HG03520 (cell line): ENCODE results near the gene F2RL1.
"Not testable (repeated sequence)": the region's sequence is repeated elsewhere in the genome, so short reads cannot be mapped to it uniquely, and the experiment has no call there.

Source experiments
- ATAC-seq: cut with Tn5 transposase; IDR thresholded peaks from one replicate; pipeline ENCODE4 v1.9.1; 2021; ENCODE audit warnings: mild to moderate bottlenecking, moderate library complexity; ENCODE audit not compliant: unreplicated experiment

Gene F2RL1

GRCh38 chr5:76818844-76819831, at the start of gene F2RL1:
Gene F2RL1, plus strand, starts transcription at chr5:76819030. Its CDS starts 153 bp downstream, at chr5:76819183.
- no peak for ATAC-seq

- not testable (repeated sequence) for ATAC-seq
Observed at GRCh38 chr5:76771041-76771440, 47.8 kb upstream of the F2RL1 start.

- ATAC-seq = no peak
Observed at GRCh38 chr5:76771705-76772405, 47.0 kb upstream of the F2RL1 start.

- ATAC-seq = no peak
Observed at GRCh38 chr5:76775921-76776320, 42.9 kb upstream of the F2RL1 start.

DNA sequence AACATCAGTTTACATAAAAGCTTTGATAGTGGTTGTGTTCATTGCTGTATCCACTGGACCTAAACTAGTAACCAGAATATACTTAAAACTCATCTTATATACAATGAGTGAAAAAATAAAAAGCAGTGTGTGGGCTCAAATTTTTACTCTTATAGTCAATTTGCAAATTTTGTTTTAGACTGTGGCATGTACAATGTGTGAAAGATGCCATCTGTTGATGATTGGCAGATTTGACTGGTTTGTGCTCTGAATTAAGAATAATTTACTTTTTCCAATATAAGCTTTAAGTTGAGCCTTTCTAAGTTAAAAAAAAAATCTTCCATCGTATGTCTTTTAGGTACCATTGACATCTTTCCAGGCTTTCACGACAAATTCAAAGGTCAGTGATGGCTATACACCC, 42.4 kb upstream of the F2RL1 start:
- no peak for ATAC-seq

- not testable (repeated sequence) for ATAC-seq
Observed at GRCh38 chr5:76780616-76781015, 38.2 kb upstream of the F2RL1 start.

DNA sequence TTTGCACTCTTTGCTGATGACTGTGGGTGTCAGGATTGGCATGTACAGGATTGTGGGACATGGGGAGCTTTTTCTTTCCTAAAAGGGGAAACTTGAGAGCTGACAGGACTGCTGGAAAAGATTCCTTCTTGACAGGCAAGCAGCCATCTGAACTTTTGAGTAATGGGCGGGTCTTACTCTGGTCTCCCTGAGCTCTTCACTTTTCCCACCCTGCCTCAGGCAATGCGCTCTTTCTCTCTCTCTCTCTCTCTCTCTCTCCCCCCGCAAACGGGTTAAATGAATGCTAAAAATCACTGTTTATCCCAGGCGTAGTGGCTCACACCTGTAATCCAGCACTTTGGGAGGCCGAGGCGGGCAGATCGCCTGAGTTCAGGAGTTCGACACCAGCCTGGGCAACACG, 37.1 kb upstream of the F2RL1 start:
- ATAC-seq = no peak

DNA sequence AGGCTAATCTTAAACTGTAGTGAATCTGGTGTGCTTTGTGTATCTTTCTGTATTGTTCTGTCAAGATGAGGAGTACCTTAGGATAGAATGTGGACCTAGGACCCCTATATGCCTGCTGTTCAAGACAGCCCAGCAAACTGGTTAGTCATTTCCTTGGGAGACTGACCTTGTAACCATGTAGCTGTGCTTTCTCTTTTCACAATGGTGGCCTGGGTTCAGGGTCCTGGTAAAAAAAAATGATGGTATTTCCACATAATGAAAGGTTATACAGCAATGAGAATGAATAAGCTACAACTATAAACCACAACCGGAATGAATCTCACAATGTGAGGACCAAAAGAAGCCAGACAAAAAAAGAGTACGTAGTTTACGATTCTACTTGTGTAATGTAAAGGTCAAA, 36.4 kb upstream of the F2RL1 start:
- no peak for ATAC-seq

GRCh38 chr5:76787237-76787636, 31.6 kb upstream of the F2RL1 start:
- no peak for ATAC-seq

DNA sequence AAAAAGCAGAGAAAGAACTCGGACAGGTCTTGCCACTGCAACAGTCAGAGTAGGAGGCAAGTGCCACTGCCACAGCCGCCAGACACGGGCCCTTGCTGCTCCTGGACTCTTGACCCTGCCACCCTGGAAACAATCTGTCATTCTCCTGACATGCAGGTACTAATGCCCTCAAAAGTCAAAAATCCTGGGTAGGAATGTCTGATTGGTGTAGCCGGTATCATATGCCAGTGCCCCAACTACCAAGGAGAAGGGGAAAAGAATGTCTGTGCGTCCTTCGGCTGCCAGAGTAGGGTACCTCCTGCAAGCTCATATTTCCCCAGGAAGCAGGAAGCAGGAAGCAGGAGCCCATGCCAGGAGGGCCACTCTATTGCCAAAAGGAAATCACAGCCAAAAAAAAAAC, 30.5 kb upstream of the F2RL1 start:
- ATAC-seq = no peak

DNA sequence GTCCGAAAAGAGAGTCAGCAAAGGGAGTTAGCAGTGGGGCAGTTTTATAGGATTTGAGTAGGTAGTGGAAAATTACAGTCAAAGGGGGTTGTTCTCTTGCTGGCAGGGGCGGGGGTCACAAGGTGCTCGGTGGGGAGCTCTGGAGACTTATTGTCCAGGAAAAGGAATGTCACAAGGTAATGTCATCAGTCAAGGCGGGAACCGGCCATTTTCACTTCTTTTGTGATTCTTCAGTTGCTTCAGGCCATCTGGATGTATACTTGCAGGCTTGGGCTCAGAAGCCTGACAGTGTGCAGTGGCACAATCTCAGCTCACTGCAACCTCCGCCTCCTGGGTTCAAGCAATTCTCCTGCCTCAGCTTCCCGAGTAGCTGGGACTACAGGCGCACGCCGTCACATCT, 29.6 kb upstream of the F2RL1 start:
- not testable (repeated sequence) for ATAC-seq

- no peak for ATAC-seq
Observed at GRCh38 chr5:76789991-76790581, 28.7 kb upstream of the F2RL1 start.

DNA sequence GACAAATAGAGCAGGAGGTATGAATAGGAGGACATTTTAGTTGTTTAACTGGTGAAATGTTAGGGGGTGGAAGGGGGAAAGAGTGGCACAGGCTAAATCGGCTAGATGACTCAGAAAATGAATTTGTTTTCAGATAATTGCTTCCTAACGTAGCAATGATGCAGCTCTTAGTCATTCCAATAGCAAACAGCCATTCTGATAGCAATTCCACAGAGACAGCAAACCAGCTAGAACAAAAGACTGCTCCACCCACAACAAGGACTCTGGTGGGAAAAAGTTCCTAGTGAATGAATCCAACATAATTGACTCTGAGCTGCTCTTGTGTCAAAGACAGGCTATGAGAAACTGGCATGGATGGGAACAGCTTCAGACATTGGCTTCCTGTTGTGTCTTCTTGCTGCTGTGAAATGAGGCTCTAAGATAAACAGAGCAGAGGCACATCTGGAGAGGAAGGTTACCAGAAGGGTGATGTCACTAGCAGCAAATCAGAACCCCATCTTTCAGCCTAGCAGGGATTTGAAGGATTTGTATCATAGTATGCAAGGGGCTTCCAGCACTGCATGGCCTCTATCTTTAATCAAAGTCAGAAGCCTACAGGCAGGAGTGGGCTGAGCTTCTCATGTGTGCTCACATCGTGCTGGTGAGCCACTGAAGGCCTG, 28.1 kb upstream of the F2RL1 start:
- no peak for ATAC-seq

- ATAC-seq = no peak
Observed at GRCh38 chr5:76791461-76791860, 27.4 kb upstream of the F2RL1 start.

DNA sequence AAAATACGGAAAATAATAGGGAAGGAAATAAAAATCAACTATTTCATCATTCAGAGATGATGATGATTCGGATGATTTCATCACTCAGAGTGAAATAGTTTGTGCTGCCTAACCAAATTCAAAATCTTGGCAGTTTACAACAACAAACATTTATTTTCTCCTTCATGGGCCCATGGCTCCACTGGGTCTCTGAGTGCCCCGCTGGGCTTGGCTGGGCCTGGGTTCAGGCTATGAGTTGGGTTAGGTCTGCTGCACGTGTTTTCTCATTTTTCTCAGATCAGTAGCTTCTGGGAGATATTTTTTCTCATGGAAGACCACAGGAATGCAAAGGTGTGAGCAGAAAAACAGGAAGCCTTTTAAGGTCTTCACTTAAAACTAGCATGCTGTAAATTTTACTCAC, 24.0 kb upstream of the F2RL1 start:
- no peak for ATAC-seq

DNA sequence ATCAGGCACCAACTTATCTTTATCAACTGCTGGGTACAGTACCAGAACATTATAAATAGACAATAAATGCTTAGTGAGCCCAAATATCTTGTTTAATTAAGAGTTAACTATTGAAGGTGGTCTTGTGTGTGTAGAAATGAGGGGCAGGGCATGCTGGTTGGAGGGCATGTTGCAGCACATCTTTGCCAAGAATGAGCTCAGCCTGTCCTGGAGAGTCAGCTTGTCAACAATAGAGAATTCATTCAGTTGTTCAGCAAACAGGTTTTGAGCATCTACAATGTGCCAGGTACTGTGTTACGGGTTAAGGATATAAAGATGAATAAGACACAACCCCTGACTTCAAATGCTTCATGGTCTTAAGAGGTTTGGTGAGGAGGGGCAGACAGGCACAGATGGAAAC, 19.2 kb upstream of the F2RL1 start:
- ATAC-seq = no peak

- no peak for ATAC-seq
Observed at GRCh38 chr5:76800579-76800978, 18.3 kb upstream of the F2RL1 start.

GRCh38 chr5:76801159-76801802, 17.5 kb upstream of the F2RL1 start:
- ATAC-seq = no peak

GRCh38 chr5:76801803-76802195, 17.0 kb upstream of the F2RL1 start:
- no peak for ATAC-seq

GRCh38 chr5:76804266-76804665, 14.6 kb upstream of the F2RL1 start:
- ATAC-seq = no peak
